HL-60 (cell line): Measurements from ENCODE around the gene MRGPRF.

Experiments
- DNase-seq, 2 experiments: peaks; one replicate each; pipeline ENCODE4 v3.0.0-alpha.2; 2010 to 2020; ENCODE audit warnings: low read depth in 1 of 2, low spot score in 1 of 2
- H3K27ac ChIP-seq: fragments of 250-450 bp; sonication (Bioruptor Pico); replicated peaks from 2 replicates; pipeline ENCODE4 v1.5.1; 2020; ENCODE audit warnings: mild to moderate bottlenecking, moderate library complexity
- H3K27me3 ChIP-seq: fragments of 250-450 bp; sonication (Bioruptor Pico); 2 replicates; pipeline ENCODE4 v1.5.1; 2021; ENCODE audit warnings: mild to moderate bottlenecking, moderate library complexity; ENCODE audit not compliant: insufficient read depth, poor library complexity, severe bottlenecking
- H3K4me3 ChIP-seq: replicated peaks from 2 replicates; pipeline ENCODE4 v1.5.1; 2011; ENCODE audit warnings: mild to moderate bottlenecking, control low read depth, low read length; ENCODE audit not compliant: insufficient read depth
- GABPA ChIP-seq: IDR thresholded peaks from 2 replicates; pipeline ENCODE4 v1.6.1; 2012; ENCODE audit warnings: low read depth
- POLR2AphosphoS5 ChIP-seq: IDR thresholded peaks from 2 replicates; pipeline ENCODE4 v1.6.1; 2012; ENCODE audit warnings: low read depth
- REST ChIP-seq: IDR thresholded peaks from 2 replicates; pipeline ENCODE4 v1.6.1; 2012; ENCODE audit warnings: low read depth; ENCODE audit not compliant: insufficient replicate concordance
- SPI1 ChIP-seq: IDR thresholded peaks from 2 replicates; pipeline ENCODE4 v1.6.1; 2012; ENCODE audit warnings: low read depth, mild to moderate bottlenecking, borderline replicate concordance
- TF ChIP-seq, protein P1 (sequence below): IDR thresholded peaks from one replicate; pipeline ENCODE4 v1.5.1; 2011; ENCODE audit warnings: low read length, control low read depth, inconsistent platforms; ENCODE audit not compliant: insufficient read depth

MRGPRF gene

GRCh38 chr11:69060806-69061712, 48.0 kb upstream of the MRGPRF start:
- H3K27ac ChIP-seq = no peak overlapping the region
- H3K4me3 ChIP-seq = no peak overlapping the region
- DNase-seq = no peak
- no peak for TF ChIP-seq POLR2AphosphoS5
- no peak for TF ChIP-seq SPI1
- TF ChIP-seq, protein P1, sequence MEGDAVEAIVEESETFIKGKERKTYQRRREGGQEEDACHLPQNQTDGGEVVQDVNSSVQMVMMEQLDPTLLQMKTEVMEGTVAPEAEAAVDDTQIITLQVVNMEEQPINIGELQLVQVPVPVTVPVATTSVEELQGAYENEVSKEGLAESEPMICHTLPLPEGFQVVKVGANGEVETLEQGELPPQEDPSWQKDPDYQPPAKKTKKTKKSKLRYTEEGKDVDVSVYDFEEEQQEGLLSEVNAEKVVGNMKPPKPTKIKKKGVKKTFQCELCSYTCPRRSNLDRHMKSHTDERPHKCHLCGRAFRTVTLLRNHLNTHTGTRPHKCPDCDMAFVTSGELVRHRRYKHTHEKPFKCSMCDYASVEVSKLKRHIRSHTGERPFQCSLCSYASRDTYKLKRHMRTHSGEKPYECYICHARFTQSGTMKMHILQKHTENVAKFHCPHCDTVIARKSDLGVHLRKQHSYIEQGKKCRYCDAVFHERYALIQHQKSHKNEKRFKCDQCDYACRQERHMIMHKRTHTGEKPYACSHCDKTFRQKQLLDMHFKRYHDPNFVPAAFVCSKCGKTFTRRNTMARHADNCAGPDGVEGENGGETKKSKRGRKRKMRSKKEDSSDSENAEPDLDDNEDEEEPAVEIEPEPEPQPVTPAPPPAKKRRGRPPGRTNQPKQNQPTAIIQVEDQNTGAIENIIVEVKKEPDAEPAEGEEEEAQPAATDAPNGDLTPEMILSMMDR = no peak
- TF ChIP-seq REST = no peak
- TF ChIP-seq GABPA = no peak
- H3K27me3 ChIP-seq = no peaks in the 10 kb centered on the region

DNA sequence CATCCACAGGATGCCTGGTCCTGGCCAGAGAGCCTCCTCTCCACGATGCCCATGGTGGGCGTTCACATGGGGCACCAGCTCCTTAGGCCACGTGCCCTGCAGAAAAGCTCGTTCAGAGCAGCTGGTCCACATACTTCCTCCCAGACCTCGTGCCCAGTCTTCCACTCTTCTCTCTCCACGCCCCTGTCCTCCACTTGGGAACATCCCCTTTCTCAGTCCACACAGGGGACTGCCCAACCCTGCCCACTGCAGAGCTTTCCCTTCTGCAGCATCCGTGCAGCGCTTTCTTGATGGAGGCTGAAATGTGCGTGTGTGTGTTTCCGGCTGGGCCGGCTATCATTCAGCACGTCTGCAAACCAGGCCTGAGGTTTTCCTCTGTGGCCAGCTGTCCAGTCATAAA, 46.9 kb upstream of the MRGPRF start:
- Histone ChIP-seq H3K27me3 (no peaks in the 10 kb centered on the region), H3K4me3 (no peak overlapping the region), H3K27ac (no peak overlapping the region)
- no peak for DNase-seq
- no peak for TF ChIP-seq SPI1

DNA sequence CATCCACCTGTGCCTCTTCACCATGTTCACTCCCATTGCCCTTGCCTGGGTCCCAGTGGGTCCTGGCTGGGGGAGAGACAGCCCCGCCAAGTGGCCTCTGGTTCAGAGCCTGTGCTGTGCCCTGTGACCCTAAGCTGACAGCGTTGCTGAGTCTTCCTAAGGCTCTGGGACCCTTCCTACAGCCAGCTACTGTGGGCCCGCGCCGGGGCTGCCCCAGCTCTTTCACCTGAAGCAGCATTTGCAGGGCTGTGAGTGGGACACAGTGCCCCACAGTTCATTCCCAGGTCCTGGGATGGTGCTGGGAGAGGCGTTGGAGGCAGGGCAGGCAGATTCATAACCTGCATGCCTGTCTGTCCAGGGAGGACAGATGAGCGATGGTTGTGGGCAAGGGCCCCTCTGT, 46.4 kb upstream of the MRGPRF start:
- TF ChIP-seq SPI1 = no peak
- no peak for TF ChIP-seq POLR2AphosphoS5
- TF ChIP-seq REST = no peak
- TF ChIP-seq, protein P1 = no peak
- no peak for TF ChIP-seq GABPA
- Histone ChIP-seq H3K4me3 (no peak overlapping the region), H3K27me3 (no peaks in the 10 kb centered on the region), H3K27ac (no peak overlapping the region)
- DNase-seq = no peak

DNA sequence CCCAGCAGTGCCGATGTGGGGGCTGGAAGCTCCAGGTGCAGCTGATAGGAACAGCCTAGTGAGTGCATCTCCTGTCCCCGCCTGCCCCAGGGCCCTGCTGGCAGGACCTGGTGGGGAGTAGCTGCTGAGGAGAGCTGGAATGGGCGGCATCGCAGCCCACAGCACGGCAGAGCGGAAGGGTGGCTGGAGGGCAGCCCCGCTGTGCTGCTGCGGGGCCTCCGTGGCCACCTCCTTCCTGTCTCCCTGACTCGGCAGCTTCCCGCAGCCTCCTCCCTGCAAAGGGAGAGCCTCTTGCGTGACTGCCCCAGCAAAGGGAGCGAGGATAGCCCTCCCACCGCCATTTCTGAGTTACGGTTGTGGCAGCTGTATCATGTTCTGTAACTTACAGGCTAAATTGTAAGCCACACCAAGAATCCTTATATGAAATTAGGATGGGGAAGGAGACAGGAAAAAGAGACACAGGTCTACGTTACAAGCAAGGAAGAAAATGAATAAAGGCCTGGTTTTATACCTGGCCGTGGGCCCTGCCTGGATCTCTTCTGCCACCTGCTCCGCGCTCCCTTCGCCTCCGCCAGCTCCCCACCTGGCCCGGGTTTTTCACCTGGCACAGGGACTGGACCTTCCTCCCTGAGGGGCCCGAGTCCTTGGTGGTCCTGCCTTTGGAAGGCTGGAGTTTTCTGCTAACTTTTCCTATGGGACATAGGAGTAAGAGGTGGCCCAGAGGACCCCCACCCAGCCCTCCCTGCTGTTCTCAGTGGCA, 45.6 kb upstream of the MRGPRF start:
- Histone ChIP-seq H3K27ac (no peak overlapping the region), H3K27me3 (no peaks in the 10 kb centered on the region), H3K4me3 (no peak overlapping the region)
- TF ChIP-seq, protein P1 = no peak
- TF ChIP-seq GABPA (no peak), REST (no peak), POLR2AphosphoS5 (no peak), SPI1 (no peak)
- DNase-seq = no peak
